NCI-H2029 (cell line): ENCODE results near the gene GCM1.
A peak's percentile ranks its signal among the peaks of the same experiment; 100 is the strongest.
"Not testable (repeated sequence)": the region's sequence is repeated elsewhere in the genome, so short reads cannot be mapped to it uniquely, and the experiment has no call there.

Experiments
- DNase-seq: peaks from one replicate; lab custom pipeline; 2025; lab: John Stamatoyannopoulos, UW

Gene GCM1, protein sequence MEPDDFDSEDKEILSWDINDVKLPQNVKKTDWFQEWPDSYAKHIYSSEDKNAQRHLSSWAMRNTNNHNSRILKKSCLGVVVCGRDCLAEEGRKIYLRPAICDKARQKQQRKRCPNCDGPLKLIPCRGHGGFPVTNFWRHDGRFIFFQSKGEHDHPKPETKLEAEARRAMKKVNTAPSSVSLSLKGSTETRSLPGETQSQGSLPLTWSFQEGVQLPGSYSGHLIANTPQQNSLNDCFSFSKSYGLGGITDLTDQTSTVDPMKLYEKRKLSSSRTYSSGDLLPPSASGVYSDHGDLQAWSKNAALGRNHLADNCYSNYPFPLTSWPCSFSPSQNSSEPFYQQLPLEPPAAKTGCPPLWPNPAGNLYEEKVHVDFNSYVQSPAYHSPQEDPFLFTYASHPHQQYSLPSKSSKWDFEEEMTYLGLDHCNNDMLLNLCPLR

GRCh38 chr6:53148684-53149083 is at the start of gene GCM1:
Gene GCM1, minus strand, starts transcription at chr6:53148841. Its CDS starts 3,209 bp downstream, at chr6:53145632.
- no peak for DNase-seq

DNA sequence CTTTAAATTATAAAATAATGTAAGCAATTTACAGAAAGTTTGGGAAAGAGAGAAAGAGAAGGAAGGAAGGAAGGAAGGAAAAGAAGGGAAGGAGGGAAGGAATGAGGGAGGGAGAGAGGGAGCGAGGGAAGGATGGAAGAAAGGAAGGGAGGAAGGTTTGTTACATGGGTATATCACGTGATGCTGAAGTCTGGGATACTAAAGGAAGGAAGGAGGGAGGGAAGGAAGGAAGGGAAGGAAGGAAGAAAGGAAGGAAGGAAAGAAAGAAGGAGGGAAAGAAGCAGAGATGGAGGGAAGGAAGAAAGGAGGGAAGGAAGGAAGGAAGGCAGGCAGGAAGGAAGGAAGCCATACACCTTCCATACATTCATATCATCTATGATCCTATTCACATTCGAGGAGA is 48.9 kb upstream of the GCM1 start:
- DNase-seq, result no peak

GRCh38 chr6:53195048-53195447 is 46.4 kb upstream of the GCM1 start:
- DNase-seq, result no peak

- peak; percentile 77 for DNase-seq
Measured at GRCh38 chr6:53192682-53193188, 44.1 kb upstream of the GCM1 start.

- no peak for DNase-seq
Measured at GRCh38 chr6:53189554-53189953, 40.9 kb upstream of the GCM1 start.

DNA sequence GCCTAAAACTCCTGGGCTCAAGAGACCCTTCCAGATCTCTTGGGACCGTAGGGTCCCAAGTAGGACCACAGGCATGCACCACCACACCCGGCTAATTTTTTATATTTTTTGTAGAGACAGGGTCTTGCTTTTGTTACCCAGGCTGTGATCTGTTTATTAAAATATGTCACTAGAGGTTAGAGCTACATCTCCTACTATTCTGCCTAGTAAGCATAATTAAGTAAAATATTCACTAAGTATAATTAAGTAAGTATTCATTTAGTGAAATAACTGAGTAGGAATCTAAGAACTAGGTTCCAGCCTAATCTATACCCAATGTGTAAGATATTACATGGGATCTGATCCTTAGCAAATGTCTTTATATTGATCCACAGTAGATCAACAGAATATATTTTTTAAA is 40.2 kb upstream of the GCM1 start:
- no peak for DNase-seq

DNA sequence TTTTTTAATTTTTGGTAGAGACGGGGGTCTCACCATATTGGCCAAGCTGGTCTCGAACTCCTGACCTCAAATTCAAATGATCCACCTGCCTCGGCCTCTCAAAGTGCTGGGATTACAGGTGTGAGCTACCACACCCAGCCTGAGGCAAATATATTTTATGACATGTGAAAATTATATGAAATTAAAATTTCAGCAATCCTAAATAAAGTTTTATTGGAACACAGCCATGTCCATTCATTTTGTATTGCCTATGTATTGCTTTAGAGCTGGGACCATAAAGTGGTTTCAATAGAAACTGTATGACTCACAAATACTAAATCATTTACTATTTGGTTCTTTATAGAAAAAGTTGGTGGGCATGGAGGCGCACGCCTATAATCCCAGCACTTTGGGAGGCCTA is 32.0 kb upstream of the GCM1 start:
- no peak for DNase-seq

GRCh38 chr6:53179961-53180651 is 31.5 kb upstream of the GCM1 start:
- DNase-seq, result peak; percentile 92

DNA sequence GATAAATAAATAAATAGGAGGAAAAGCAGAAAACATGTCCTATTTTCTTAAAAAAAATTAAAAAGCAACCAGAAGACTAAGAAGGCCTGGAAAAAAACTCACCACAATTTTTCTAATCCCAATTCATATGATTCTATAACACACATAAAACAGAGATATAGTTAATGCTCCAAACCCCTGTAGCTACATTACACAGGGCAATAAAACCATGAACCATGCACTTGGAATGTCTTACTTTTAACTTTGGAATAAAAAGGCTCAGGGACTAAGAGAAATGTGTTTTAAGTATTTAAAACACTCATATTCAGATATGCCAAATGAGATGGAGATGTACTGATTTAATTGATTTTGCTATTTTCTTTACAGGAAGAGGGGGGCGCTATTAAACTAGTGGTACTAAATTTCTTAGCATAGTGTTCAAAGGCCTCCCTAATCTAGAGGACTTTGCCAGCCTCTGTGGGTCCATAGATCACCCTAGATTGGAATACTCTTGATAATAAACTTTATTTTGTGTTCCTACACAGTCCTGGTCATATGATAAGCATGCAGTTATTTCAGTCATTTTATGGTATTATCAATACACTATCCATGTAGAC is 30.3 kb upstream of the GCM1 start:
- DNase-seq, result no peak

GRCh38 chr6:53175027-53175426 is 26.4 kb upstream of the GCM1 start:
- peak; percentile 58 for DNase-seq

- DNase-seq, result no peak
Measured at GRCh38 chr6:53172468-53172803, 23.8 kb upstream of the GCM1 start.

DNA sequence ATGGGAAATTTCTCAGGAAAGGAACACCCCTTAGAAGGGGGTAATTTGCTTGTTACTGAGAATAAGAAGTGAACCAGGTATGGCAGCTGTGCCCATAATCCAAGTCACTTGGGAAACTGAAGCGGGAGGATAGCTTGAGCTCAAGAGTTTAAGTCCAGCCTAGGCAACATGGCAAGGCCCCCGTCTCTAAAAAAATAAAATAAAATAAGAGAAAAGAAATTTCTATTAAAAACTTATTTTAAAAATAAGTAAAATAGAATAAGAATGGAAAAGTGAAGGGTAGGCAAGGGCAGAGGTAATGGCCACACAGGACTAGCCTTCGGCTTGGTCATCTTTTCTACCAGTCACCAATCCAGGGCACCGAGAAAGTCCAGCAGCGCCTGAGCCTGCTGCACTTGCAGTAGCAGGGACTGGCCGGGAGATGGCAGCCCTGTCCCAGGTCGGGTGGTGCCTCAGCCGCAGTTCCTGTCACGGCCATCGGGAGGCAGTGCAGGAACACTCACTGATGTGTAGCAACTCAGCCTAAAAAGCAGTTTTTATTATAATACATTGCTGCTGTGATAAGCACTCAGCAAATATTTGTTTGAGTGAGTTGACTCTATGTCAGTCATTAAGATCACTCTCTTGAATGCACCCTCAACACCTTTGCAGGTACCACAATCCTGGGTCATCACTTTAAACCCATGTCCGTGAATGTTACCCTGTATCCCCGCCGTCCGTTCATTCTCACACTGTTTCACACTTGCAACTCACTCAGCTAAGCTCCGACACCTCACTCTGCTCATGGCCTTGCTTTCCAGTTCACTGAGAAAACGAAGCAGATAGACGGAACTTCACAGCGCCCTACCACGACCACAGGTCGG is 23.2 kb upstream of the GCM1 start:
- DNase-seq, result peak; percentile 70

DNA sequence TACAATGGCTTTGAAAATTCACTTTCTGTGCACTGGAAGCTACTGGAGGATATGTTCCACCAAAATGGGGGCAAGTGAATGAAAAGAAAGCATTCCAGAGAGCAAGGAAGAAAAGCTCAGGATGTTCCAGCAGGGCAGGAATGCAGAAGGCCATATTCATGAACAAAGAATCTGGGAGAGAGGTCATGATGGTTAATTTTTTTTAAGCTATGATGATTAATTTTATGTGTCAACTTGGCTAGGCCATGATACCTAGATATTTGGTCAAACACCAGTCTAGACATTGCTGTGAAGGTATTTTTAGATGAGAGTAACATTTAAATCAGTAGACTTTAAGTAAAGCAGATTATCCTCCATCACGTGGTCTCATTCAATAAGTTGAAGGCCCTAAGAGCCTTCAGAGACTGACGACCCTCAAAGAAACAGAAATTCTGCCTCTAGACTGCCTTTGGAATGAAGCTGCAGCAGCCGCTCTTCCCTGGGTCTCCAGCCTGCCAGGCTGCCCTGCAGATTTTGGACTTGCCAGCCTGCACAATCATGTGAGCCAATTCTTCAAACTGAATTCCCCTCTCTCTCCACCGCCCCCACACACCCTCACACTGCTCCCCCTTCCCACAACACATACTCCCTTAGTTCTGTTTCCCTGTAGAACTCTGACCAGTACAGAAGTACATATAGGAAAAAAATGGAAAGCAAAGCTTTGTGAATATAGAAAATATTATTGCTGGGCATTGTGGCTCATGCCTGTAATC is 20.1 kb upstream of the GCM1 start:
- DNase-seq, result no peak

GRCh38 chr6:53165293-53165692 is 16.7 kb upstream of the GCM1 start:
- DNase-seq, result no peak

- DNase-seq, result no peak
Measured at GRCh38 chr6:53162606-53163005, 14.0 kb upstream of the GCM1 start.

- DNase-seq, result no peak
Measured at GRCh38 chr6:53161481-53162009, 12.9 kb upstream of the GCM1 start.

GRCh38 chr6:53159558-53159957 is 10.9 kb upstream of the GCM1 start:
- no peak for DNase-seq

- not testable (repeated sequence) for DNase-seq
Measured at GRCh38 chr6:53158076-53158475, 9.4 kb upstream of the GCM1 start.

GRCh38 chr6:53155279-53155678 is 6.6 kb upstream of the GCM1 start:
- not testable (repeated sequence) for DNase-seq

GRCh38 chr6:53154794-53155193 is 6.2 kb upstream of the GCM1 start:
- DNase-seq, result no peak

GRCh38 chr6:53154071-53154470 is 5.4 kb upstream of the GCM1 start:
- DNase-seq, result no peak
